HepG2 (cell line): ENCODE measurements around the gene IFI30. TPM values are rescaled to one million over a fixed set of nuclear protein-coding genes. Genes with fewer than 3 reads are reported as not detected.

Source experiments
- ATF3 ChIP-seq: sonication (generic); formaldehyde crosslinking; IDR thresholded peaks from 2 replicates; pipeline ENCODE4 v1.4.0; 2020; ENCODE audit warnings: missing genetic modification reagents
- ATF7-NPFF ChIP-seq: sonication (generic); formaldehyde crosslinking; IDR thresholded peaks from 2 replicates; pipeline ENCODE4 v1.8.1; 2023; ENCODE audit warnings: mild to moderate bottlenecking, low read depth, missing genetic modification reagents, moderate library complexity
- CEBPZ ChIP-seq: IDR thresholded peaks from 2 replicates; pipeline ENCODE4 v1.6.1; 2012; ENCODE audit warnings: low read length, improper control_type of control experiment
- DMAP1 ChIP-seq: IDR thresholded peaks from 2 replicates; pipeline ENCODE4 v1.6.1; 2016
- GATAD1 ChIP-seq: IDR thresholded peaks from 2 replicates; pipeline ENCODE4 v1.6.1; 2016; ENCODE audit warnings: missing genetic modification reagents, missing compliant biosample characterization
- IRX3 ChIP-seq: sonication (generic); formaldehyde crosslinking; IDR thresholded peaks from 2 replicates; pipeline ENCODE4 v1.8.1; 2023; ENCODE audit warnings: mild to moderate bottlenecking, low read depth, missing genetic modification reagents, borderline replicate concordance
- MTF1 ChIP-seq: sonication (generic); formaldehyde crosslinking; IDR thresholded peaks from 2 replicates; pipeline ENCODE4 v1.5.0; 2020; ENCODE audit warnings: missing genetic modification reagents
- NFE2L1 ChIP-seq: sonication (generic); formaldehyde crosslinking; IDR thresholded peaks from 2 replicates; pipeline ENCODE4 v1.4.0; 2020; ENCODE audit warnings: missing genetic modification reagents, mild to moderate bottlenecking, borderline replicate concordance
- NFIC ChIP-seq: IDR thresholded peaks from 2 replicates; pipeline ENCODE4 v1.6.1; 2012; ENCODE audit warnings: mild to moderate bottlenecking, low read length, inconsistent platforms
- TBP ChIP-seq: sonication (generic); formaldehyde crosslinking; IDR thresholded peaks from 2 replicates; pipeline ENCODE4 v1.5.0; 2020; ENCODE audit warnings: missing genetic modification reagents
- TCF7 ChIP-seq: sonication (generic); IDR thresholded peaks from 2 replicates; pipeline ENCODE4 v1.6.1; 2016; ENCODE audit warnings: antibody characterized with exemption, low read depth
- ZBTB2 ChIP-seq: sonication (generic); formaldehyde crosslinking; IDR thresholded peaks from 2 replicates; pipeline ENCODE4 v1.8.0; 2022; ENCODE audit warnings: low read depth, missing genetic modification reagents
- ZBTB42 ChIP-seq: sonication (generic); formaldehyde crosslinking; IDR thresholded peaks from 2 replicates; pipeline ENCODE4 v1.5.0; 2020; ENCODE audit warnings: mild to moderate bottlenecking, missing genetic modification reagents
- ZFP82 ChIP-seq: sonication (generic); formaldehyde crosslinking; IDR thresholded peaks from 2 replicates; pipeline ENCODE4 v1.5.1; 2020; ENCODE audit warnings: mild to moderate bottlenecking, missing genetic modification reagents, borderline replicate concordance
- ZNF138 ChIP-seq: sonication (generic); formaldehyde crosslinking; IDR thresholded peaks from 2 replicates; pipeline ENCODE4 v1.5.0; 2020; ENCODE audit warnings: mild to moderate bottlenecking, low read depth, missing genetic modification reagents
- ZNF326 ChIP-seq: sonication (generic); formaldehyde crosslinking; IDR thresholded peaks from 2 replicates; pipeline ENCODE4 v1.4.0; 2020; ENCODE audit warnings: missing genetic modification reagents, borderline replicate concordance
- ZNF343 ChIP-seq: sonication (generic); formaldehyde crosslinking; IDR thresholded peaks from 2 replicates; pipeline ENCODE4 v1.4.0; 2020; ENCODE audit warnings: mild to moderate bottlenecking, missing genetic modification reagents
- ZNF382 ChIP-seq: sonication (generic); formaldehyde crosslinking; IDR thresholded peaks from 2 replicates; pipeline ENCODE4 v1.5.0; 2020; ENCODE audit warnings: missing genetic modification reagents, mild to moderate bottlenecking, borderline replicate concordance
- ZNF546 ChIP-seq: sonication (generic); formaldehyde crosslinking; conservative IDR thresholded peaks from 2 replicates; pipeline ENCODE4 v1.8.1; 2023; ENCODE audit warnings: mild to moderate bottlenecking, missing genetic modification reagents
- ZNF761 ChIP-seq: sonication (generic); formaldehyde crosslinking; conservative IDR thresholded peaks from 2 replicates; pipeline ENCODE4 v1.4.0; 2020; ENCODE audit warnings: mild to moderate bottlenecking, missing genetic modification reagents
- polyA plus RNA-seq, 8 experiments: library from polyadenylated mRNA; depleted of rRNA in 3 of 8; stranded (reverse) in 7 of 8; unstranded in 1 of 8; fragments of >200 nt; fragmentation: Illumina TruSeq in 4 of 8; extraction: Trizol in 4 of 8; gene quantifications; 2 replicates each; pipeline versions ENCODE4 v1.2.1 to v1.2.3, GENCODE V29; 2011 to 2016; ENCODE audit warnings: low read depth in 4 of 8, missing spikeins in 1 of 8, mixed read lengths in 1 of 8; ENCODE audit not compliant: insufficient read depth in 1 of 8
- total RNA-seq, 5 experiments: library from RNA; depleted of rRNA; stranded (reverse); fragments of >200 nt; fragmentation: Illumina TruSeq; extraction: Trizol; gene quantifications; 2 replicates each; pipeline ENCODE4 v1.2.3, GENCODE V29; 2016; ENCODE audit warnings: low read depth in 1 of 5
- TF ChIP-seq, protein P1 (sequence below): sonication (generic); formaldehyde crosslinking; IDR thresholded peaks from 2 replicates; pipeline ENCODE4; 2020; ENCODE audit warnings: missing genetic modification reagents, mild to moderate bottlenecking, borderline replicate concordance
- TF ChIP-seq, protein P2 (sequence below): sonication (generic); formaldehyde crosslinking; conservative IDR thresholded peaks from 2 replicates; pipeline ENCODE4 v1.4.0; 2020; ENCODE audit warnings: missing genetic modification reagents

The IFI30 gene
- total and polyA plus RNA-seq, 2 of the 13 experiments (the other 11 are each of a cell fraction or from before 2014, with no cell fraction given), result 25.0 to 79.4 TPM

DNA sequence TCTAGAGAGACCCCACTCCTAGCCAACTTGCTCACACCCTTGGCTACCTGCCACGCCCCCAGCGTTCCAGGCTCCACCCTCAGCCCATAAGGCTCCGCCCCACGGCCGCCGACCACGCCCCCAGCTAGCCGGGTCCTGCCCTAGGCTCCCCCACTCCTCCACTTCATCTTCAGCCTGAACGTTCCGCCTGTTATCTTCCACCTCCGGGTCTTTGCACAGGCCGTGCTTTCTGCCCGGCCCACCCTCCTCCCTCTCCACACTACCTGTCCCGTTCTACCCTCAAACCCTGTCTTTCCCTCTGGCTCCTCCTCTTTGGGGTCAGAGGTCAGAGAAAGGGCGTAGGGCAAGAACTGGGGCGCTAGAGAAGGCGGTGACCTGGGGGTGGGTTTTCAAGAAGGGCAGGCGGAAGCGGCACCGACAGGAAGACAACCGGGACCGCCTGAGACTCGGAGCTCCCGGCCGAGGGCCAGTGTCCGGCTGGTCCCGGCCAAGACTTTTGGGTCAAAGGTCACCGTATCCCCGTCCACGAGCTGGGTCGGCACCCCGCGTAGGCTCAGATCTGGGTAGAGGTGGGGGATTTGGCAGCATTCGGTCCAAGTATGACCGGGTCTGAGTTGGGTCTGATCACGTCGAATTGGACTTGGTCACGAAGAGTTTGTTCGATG lies 50.4 kb downstream of the IFI30 start (continued):
- TF ChIP-seq ZNF343 (CRISPR knock-in tag), result no peak
- TF ChIP-seq CEBPZ, result no peak
- TF ChIP-seq, protein P1, sequence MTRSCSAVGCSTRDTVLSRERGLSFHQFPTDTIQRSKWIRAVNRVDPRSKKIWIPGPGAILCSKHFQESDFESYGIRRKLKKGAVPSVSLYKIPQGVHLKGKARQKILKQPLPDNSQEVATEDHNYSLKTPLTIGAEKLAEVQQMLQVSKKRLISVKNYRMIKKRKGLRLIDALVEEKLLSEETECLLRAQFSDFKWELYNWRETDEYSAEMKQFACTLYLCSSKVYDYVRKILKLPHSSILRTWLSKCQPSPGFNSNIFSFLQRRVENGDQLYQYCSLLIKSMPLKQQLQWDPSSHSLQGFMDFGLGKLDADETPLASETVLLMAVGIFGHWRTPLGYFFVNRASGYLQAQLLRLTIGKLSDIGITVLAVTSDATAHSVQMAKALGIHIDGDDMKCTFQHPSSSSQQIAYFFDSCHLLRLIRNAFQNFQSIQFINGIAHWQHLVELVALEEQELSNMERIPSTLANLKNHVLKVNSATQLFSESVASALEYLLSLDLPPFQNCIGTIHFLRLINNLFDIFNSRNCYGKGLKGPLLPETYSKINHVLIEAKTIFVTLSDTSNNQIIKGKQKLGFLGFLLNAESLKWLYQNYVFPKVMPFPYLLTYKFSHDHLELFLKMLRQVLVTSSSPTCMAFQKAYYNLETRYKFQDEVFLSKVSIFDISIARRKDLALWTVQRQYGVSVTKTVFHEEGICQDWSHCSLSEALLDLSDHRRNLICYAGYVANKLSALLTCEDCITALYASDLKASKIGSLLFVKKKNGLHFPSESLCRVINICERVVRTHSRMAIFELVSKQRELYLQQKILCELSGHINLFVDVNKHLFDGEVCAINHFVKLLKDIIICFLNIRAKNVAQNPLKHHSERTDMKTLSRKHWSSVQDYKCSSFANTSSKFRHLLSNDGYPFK, result peak; percentile 53; the same call in 1 of the 2 replicates
- TF ChIP-seq NFIC, result no peak
- TF ChIP-seq ATF3 (CRISPR knock-in tag), result no peak
- peak; percentile 68; the same call in 1 of the 2 replicates for TF ChIP-seq GATAD1 (CRISPR knock-in tag)
- no peak for TF ChIP-seq NFE2L1 (CRISPR knock-in tag)
- TF ChIP-seq TBP, result no peak
- TF ChIP-seq TCF7, result no peak
- no peak; the same call in 1 of the 2 replicates for TF ChIP-seq DMAP1 (CRISPR knock-in tag)
- TF ChIP-seq MTF1 (CRISPR knock-in tag), result no peak
- TF ChIP-seq ZFP82 (CRISPR knock-in tag), result no peak
- no peak for TF ChIP-seq ZNF326 (CRISPR knock-in tag)
- no peak for TF ChIP-seq ZBTB2 (CRISPR knock-in tag)
- no peak for TF ChIP-seq ZBTB42 (CRISPR knock-in tag)
- no peak for TF ChIP-seq ZNF382 (CRISPR knock-in tag)
- no peak for TF ChIP-seq ZNF138 (CRISPR knock-in tag)
- TF ChIP-seq, protein P2, sequence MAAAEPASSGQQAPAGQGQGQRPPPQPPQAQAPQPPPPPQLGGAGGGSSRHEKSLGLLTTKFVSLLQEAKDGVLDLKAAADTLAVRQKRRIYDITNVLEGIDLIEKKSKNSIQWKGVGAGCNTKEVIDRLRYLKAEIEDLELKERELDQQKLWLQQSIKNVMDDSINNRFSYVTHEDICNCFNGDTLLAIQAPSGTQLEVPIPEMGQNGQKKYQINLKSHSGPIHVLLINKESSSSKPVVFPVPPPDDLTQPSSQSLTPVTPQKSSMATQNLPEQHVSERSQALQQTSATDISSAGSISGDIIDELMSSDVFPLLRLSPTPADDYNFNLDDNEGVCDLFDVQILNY (CRISPR knock-in tag), result no peak
- 0 out of 2 replicates have a peak, but pooled peaks have one; percentile 34 for TF ChIP-seq ZNF546 (CRISPR knock-in tag)
- peak; percentile 68; the same call in 1 of the 2 replicates for TF ChIP-seq IRX3 (CRISPR knock-in tag)
- TF ChIP-seq ZNF761 (CRISPR knock-in tag), result peak; percentile 78
- no peak for TF ChIP-seq ATF7-NPFF (CRISPR knock-in tag)
